ENCODE data around the gene PLD1.

Gene PLD1

GRCh38 chr3:171753665-171754408 lies 56.4 kb downstream of the PLD1 start:
- TF ChIP-seq ZNF140 (tag by site-specific recombination; IDR thresholded peaks at IDR 0.05): no peak
- TF ChIP-seq ZSCAN18 (tag by site-specific recombination; IDR thresholded peaks at IDR 0.05): no peak
- peak; percentile 58; the same call in 1 of the 2 replicates for TF ChIP-seq PRDM10 (tag by site-specific recombination; IDR thresholded peaks at IDR 0.05)
- H3K9me3 ChIP-seq (ENCODE audit: control insufficient read depth, insufficient read depth, low read depth, low read length): no peaks in the 10 kb centered on the region
- H3K27ac ChIP-seq (ENCODE audit: extremely low read depth, low read depth, low read length): no peak overlapping the region
- ChIA-PET CTCF (no interaction called here), POLR2A (no interaction called here)
- peaks cover 5% of the 10 kb centered on the region for H3K4me1 ChIP-seq (ENCODE audit: control insufficient read depth, insufficient read depth, low read length)
- H3K4me3 ChIP-seq (ENCODE audit: low read depth, low read length): no peak overlapping the region
- no peaks in the 10 kb centered on the region for H3K36me3 ChIP-seq (ENCODE audit: control insufficient read depth in 2 of 2, insufficient read depth in 1 of 2, low read length in 2 of 2)

- Histone ChIP-seq H3K4me1 (ENCODE audit: control insufficient read depth, insufficient read depth, low read length) (peaks cover 5% of the 10 kb centered on the region), H3K27ac (ENCODE audit: extremely low read depth, low read depth, low read length) (no peak overlapping the region), H3K4me3 (ENCODE audit: low read depth, low read length) (no peak overlapping the region), H3K36me3 (ENCODE audit: control insufficient read depth in 2 of 2, insufficient read depth in 1 of 2, low read length in 2 of 2) (no peaks in the 10 kb centered on the region), H3K9me3 (ENCODE audit: control insufficient read depth, insufficient read depth, low read depth, low read length) (no peaks in the 10 kb centered on the region)
- TF ChIP-seq ZSCAN18 (tag by site-specific recombination; IDR thresholded peaks at IDR 0.05) (no peak), ZBTB17 (tag by site-specific recombination; IDR thresholded peaks at IDR 0.05) (peak; percentile 46), ZNF768 (tag by site-specific recombination; IDR thresholded peaks at IDR 0.05) (no peak), ZBTB8A (tag by site-specific recombination; IDR thresholded peaks at IDR 0.05) (no peak)
- ChIA-PET POLR2A (no interaction called here), CTCF (no interaction called here)
Observed at GRCh38 chr3:171753025-171753472, 57.2 kb downstream of the PLD1 start.

GRCh38 chr3:171752329-171752728 lies 58.0 kb downstream of the PLD1 start:
- POLR2A ChIA-PET: no interaction called here
- H3K4me3 ChIP-seq (ENCODE audit: low read depth, low read length): no peak overlapping the region
- H3K36me3 ChIP-seq (ENCODE audit: control insufficient read depth in 2 of 2, insufficient read depth in 1 of 2, low read length in 2 of 2): no peaks in the 10 kb centered on the region
- H3K4me1 ChIP-seq (ENCODE audit: control insufficient read depth, insufficient read depth, low read length): peaks cover 5% of the 10 kb centered on the region
- no peak overlapping the region for H3K27ac ChIP-seq (ENCODE audit: extremely low read depth, low read depth, low read length)
- CTCF ChIA-PET: no interaction called here
- no peaks in the 10 kb centered on the region for H3K9me3 ChIP-seq (ENCODE audit: control insufficient read depth, insufficient read depth, low read depth, low read length)
- TF ChIP-seq ZNF514 (tag by site-specific recombination; IDR thresholded peaks at IDR 0.05) (no peak), ZBTB1 (tag by site-specific recombination; IDR thresholded peaks at IDR 0.05) (no peak), TCF7L2 (IDR thresholded peaks at IDR 0.05; ENCODE audit: borderline replicate concordance, low read depth, low read length) (no peak), ZNF394 (tag by site-specific recombination; IDR thresholded peaks at IDR 0.05; ENCODE audit: borderline replicate concordance) (no peak), YY1 (tag by site-specific recombination; IDR thresholded peaks at IDR 0.05) (no peak), CTCF (tag by site-specific recombination; IDR thresholded peaks at IDR 0.05) (no peak), ZNF292 (tag by site-specific recombination; IDR thresholded peaks at IDR 0.05; ENCODE audit: borderline replicate concordance, low read depth) (no peak), PBX3 (CRISPR knock-in tag; IDR thresholded peaks at IDR 0.05) (no peak), ZFP41 (tag by site-specific recombination; IDR thresholded peaks at IDR 0.05; ENCODE audit: borderline replicate concordance) (no peak), ZNF324 (tag by site-specific recombination; IDR thresholded peaks at IDR 0.05) (no peak), ZFP37 (tag by site-specific recombination; IDR thresholded peaks at IDR 0.05) (no peak), FEZF1 (tag by site-specific recombination; IDR thresholded peaks at IDR 0.05) (no peak), REPIN1 (tag by site-specific recombination; IDR thresholded peaks at IDR 0.05; ENCODE audit: low read depth) (no peak), ZNF623 (tag by site-specific recombination; IDR thresholded peaks at IDR 0.05) (no peak)

Measured in HEK293 (cell line).